RPMI8226 (cell line): Measurements from ENCODE around the gene THADA.
A peak's percentile ranks its signal among the peaks of the same experiment; 100 is the strongest.

Experiments
- DNase-seq: peaks from one replicate; pipeline ENCODE4 v3.0.0-alpha.2; 2015

The THADA gene

GRCh38 chr2:43220229-43220751 lies 375.5 kb downstream of the THADA start:
- no peak for DNase-seq

GRCh38 chr2:43219383-43220228 lies 376.2 kb downstream of the THADA start:
- peak; percentile 94 for DNase-seq

- DNase-seq: peak; percentile 89
These were observed 377.0 kb downstream of the THADA start for GRCh38 chr2:43218702-43219382.

- peak; percentile 91 for DNase-seq
These were observed 377.6 kb downstream of the THADA start for GRCh38 chr2:43218155-43218701.

GRCh38 chr2:43217228-43218154 lies 378.3 kb downstream of the THADA start:
- peak; percentile 85 for DNase-seq

GRCh38 chr2:43216629-43217028 lies 379.2 kb downstream of the THADA start:
- DNase-seq: no peak

GRCh38 chr2:43215673-43216255 lies 380.1 kb downstream of the THADA start:
- no peak for DNase-seq

GRCh38 chr2:43214253-43214652 lies 381.6 kb downstream of the THADA start:
- no peak for DNase-seq

GRCh38 chr2:43212931-43213330 lies 382.9 kb downstream of the THADA start:
- DNase-seq: peak; percentile 95

GRCh38 chr2:43212216-43212835 lies 383.5 kb downstream of the THADA start:
- DNase-seq: no peak

GRCh38 chr2:43210467-43211303 lies 385.2 kb downstream of the THADA start:
- no peak for DNase-seq

- no peak for DNase-seq
These were observed 385.7 kb downstream of the THADA start for GRCh38 chr2:43210125-43210466.

GRCh38 chr2:43209204-43209717 lies 386.6 kb downstream of the THADA start:
- DNase-seq: no peak

- peak; percentile 57 for DNase-seq
These were observed 388.1 kb downstream of the THADA start for GRCh38 chr2:43207553-43208300.

- no peak for DNase-seq
These were observed 389.2 kb downstream of the THADA start for GRCh38 chr2:43206602-43207001.

GRCh38 chr2:43203373-43203772 lies 392.5 kb downstream of the THADA start:
- no peak for DNase-seq

- DNase-seq: no peak
These were observed 393.5 kb downstream of the THADA start for GRCh38 chr2:43202289-43202688.

- no peak for DNase-seq
These were observed 394.3 kb downstream of the THADA start for GRCh38 chr2:43201497-43201896.

GRCh38 chr2:43201016-43201415 lies 394.8 kb downstream of the THADA start:
- DNase-seq: no peak
